Muscle of leg (tissue), 11 donors: ENCODE results near the gene MAST4. TPM values are rescaled to one million over a fixed set of nuclear protein-coding genes. Genes with fewer than 3 reads are reported as not detected.

Experiments used
- DNase-seq: peaks from one replicate; pipeline ENCODE4 v3.0.0; 2013
- H3K27ac ChIP-seq: one replicate; pipeline ENCODE4 v1.5.1; 2013; ENCODE audit warnings: mild to moderate bottlenecking, low read length, control low read depth
- H3K27me3 ChIP-seq: one replicate; pipeline ENCODE4 v1.6.1; 2013; ENCODE audit warnings: low read length; ENCODE audit not compliant: control insufficient read depth, insufficient read depth
- H3K36me3 ChIP-seq: one replicate; pipeline ENCODE4 v1.6.1; 2013; ENCODE audit warnings: low read length; ENCODE audit not compliant: control insufficient read depth, insufficient read depth
- H3K4me1 ChIP-seq: one replicate; pipeline ENCODE4 v1.6.1; 2013; ENCODE audit warnings: low read length; ENCODE audit not compliant: control insufficient read depth, insufficient read depth
- H3K4me3 ChIP-seq: one replicate; pipeline ENCODE4 v1.5.1; 2013; ENCODE audit warnings: low read length, control low read depth
- H3K9me3 ChIP-seq: replicated peaks from 2 replicates; pipeline ENCODE4 v1.6.1; 2013; ENCODE audit warnings: low read depth, low read length; ENCODE audit not compliant: control insufficient read depth
- WGBS: methylation state at CpG from one replicate; pipeline ENCODE4 v1.1.5; 2013; ENCODE audit warnings: missing lambda C conversion rate; ENCODE audit not compliant: insufficient coverage; 5-methylcytosine and 5-hydroxymethylcytosine counted together
- polyA plus RNA-seq, 8 donors: library from polyadenylated mRNA; unstranded; fragments of 120-200 nt; gene quantifications; one replicate each; pipeline versions ENCODE4 v1.2.1 to v1.2.3, GENCODE V29; 2013; ENCODE audit warnings: inconsistent platforms in 1 of 8, low replicate concordance in 1 of 8; ENCODE audit not compliant: insufficient read length in 8 of 8, insufficient read depth in 1 of 8
- total RNA-seq: library from RNA; stranded (reverse); fragments of 120-200 nt; gene quantifications from one replicate; pipeline ENCODE4 v1.2.4, GENCODE V29; 2013

MAST4 gene
- total and polyA plus RNA-seq, 9 donors, result 7.3 to 15.4 (median 10.9) TPM

GRCh38 chr5:66561256-66561990, 34.8 kb upstream of the MAST4 start:
- no peak for DNase-seq
- no peak overlapping the region for H3K4me3 ChIP-seq
- 100% methylated on average over 2 of the region's 6 CpGs for WGBS
- H3K36me3 ChIP-seq, result no peaks in the 10 kb centered on the region
- no peaks in the 10 kb centered on the region for H3K27me3 ChIP-seq
- H3K4me1 ChIP-seq, result no peaks in the 10 kb centered on the region
- H3K9me3 ChIP-seq, result no peaks in the 10 kb centered on the region
- H3K27ac ChIP-seq, result no peak overlapping the region

GRCh38 chr5:66565878-66566277, 30.3 kb upstream of the MAST4 start:
- no peak overlapping the region for H3K4me3 ChIP-seq
- no peaks in the 10 kb centered on the region for H3K9me3 ChIP-seq
- WGBS, result 83% methylated on average over 2 of the region's 2 CpGs
- no peaks in the 10 kb centered on the region for H3K36me3 ChIP-seq
- no peaks in the 10 kb centered on the region for H3K4me1 ChIP-seq
- H3K27ac ChIP-seq, result no peak overlapping the region
- H3K27me3 ChIP-seq, result no peaks in the 10 kb centered on the region
- no peak for DNase-seq

- Histone ChIP-seq H3K27me3 (no peaks in the 10 kb centered on the region), H3K27ac (no peak overlapping the region), H3K4me1 (no peaks in the 10 kb centered on the region), H3K9me3 (no peaks in the 10 kb centered on the region), H3K4me3 (no peak overlapping the region), H3K36me3 (no peaks in the 10 kb centered on the region)
- 100% methylated on average over 1 of the region's 3 CpGs for WGBS
- DNase-seq, result no peak
Observed at GRCh38 chr5:66567474-66567873, 28.7 kb upstream of the MAST4 start.

DNA sequence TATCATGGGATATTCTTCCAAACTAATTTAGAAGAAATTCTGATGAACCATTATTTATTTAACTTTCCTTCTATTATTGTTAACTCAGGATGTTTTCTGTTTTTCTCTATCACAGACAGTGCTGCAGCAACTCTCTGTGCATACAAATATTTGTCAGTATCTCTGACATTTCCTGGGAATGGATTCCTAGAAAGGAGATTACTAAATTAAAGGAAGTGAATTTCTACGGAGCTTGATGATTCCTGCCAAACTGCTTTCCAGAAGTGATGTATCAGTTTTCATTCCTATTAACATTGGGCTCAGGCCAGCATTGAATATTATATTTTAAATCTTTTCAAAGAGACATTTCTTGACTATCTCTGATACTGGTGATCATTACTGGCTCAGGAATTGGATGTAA, 26.0 kb upstream of the MAST4 start:
- Histone ChIP-seq H3K4me3 (no peak overlapping the region), H3K27me3 (no peaks in the 10 kb centered on the region), H3K36me3 (no peaks in the 10 kb centered on the region), H3K4me1 (no peaks in the 10 kb centered on the region), H3K27ac (no peak overlapping the region), H3K9me3 (no peaks in the 10 kb centered on the region)
- WGBS, result no CpG with 5 or more reads among the region's 1 CpG
- DNase-seq, result peak; percentile 47

DNA sequence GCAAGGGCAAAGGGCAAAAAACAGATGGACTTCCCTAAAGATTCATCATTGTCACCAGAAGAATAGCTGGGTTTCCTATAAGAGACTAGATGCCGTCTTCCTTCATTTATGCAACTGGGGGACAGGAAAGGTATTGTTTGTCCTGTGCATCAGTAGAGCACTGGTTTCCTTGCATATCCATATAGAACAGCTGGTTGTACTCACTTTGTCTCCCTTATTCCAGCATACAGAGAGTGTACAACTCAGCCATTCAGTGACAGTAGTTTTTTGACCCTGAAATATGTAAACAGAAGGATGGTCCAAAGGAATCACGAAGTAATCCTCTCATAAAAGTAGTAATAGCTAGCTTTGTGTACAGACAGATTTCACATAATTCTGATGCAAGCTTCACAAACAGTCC, 22.5 kb upstream of the MAST4 start:
- no CpG with 5 or more reads among the region's 2 CpGs for WGBS

GRCh38 chr5:66582499-66583165, 13.6 kb upstream of the MAST4 start:
- DNase-seq, result peak; percentile 31

More for the DNA sequence above, 22.5 kb upstream of the MAST4 start:
- Histone ChIP-seq H3K36me3 (no peaks in the 10 kb centered on the region), H3K4me3 (no peak overlapping the region), H3K9me3 (no peaks in the 10 kb centered on the region), H3K27me3 (no peaks in the 10 kb centered on the region), H3K4me1 (no peaks in the 10 kb centered on the region), H3K27ac (no peak overlapping the region)
- peak; percentile 27 for DNase-seq

DNA sequence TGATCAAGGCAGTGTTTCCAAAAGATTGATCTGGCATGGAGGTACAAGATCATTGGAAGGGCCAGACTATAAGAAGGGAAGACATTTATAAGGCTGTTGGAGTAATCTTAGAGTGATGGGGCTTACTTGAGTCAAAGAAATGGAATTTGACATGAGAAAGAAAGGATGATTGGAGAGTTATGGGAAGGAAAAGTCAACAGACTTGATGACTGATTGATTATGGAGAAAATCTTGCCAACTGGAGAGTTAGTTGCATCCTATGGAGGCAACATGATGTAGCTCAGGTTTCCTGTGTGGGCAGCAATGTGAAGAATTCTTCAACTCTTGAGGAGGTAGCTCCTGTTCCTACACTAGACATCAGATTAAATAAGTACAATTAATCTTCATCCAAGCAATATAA, 10.9 kb upstream of the MAST4 start:
- Histone ChIP-seq H3K27me3 (no peaks in the 10 kb centered on the region), H3K9me3 (no peaks in the 10 kb centered on the region), H3K4me1 (no peaks in the 10 kb centered on the region)

More at GRCh38 chr5:66582499-66583165, 13.6 kb upstream of the MAST4 start:
- Histone ChIP-seq H3K4me1 (no peaks in the 10 kb centered on the region), H3K9me3 (no peaks in the 10 kb centered on the region), H3K27ac (no peak overlapping the region), H3K4me3 (no peak overlapping the region), H3K36me3 (no peaks in the 10 kb centered on the region), H3K27me3 (no peaks in the 10 kb centered on the region)
- WGBS, result 72% methylated on average over 4 of the region's 5 CpGs

GRCh38 chr5:66587771-66588170, 8.4 kb upstream of the MAST4 start:
- 77% methylated on average over 3 of the region's 4 CpGs for WGBS
- Histone ChIP-seq H3K27ac (no peak overlapping the region), H3K27me3 (no peaks in the 10 kb centered on the region), H3K4me1 (no peaks in the 10 kb centered on the region), H3K9me3 (no peaks in the 10 kb centered on the region), H3K36me3 (no peaks in the 10 kb centered on the region), H3K4me3 (no peak overlapping the region)
- no peak for DNase-seq

More for the DNA sequence above, 10.9 kb upstream of the MAST4 start:
- DNase-seq, result no peak
- Histone ChIP-seq H3K27ac (no peak overlapping the region), H3K36me3 (no peaks in the 10 kb centered on the region), H3K4me3 (no peak overlapping the region)

GRCh38 chr5:66596636-66597182, 516 bp downstream of the MAST4 start:
- no peak overlapping the region for H3K27ac ChIP-seq

GRCh38 chr5:66597183-66597757, 1.1 kb downstream of the MAST4 start:
- H3K27me3 ChIP-seq, result peaks cover 41% of the 10 kb centered on the region
- H3K9me3 ChIP-seq, result no peaks in the 10 kb centered on the region
- H3K4me1 ChIP-seq, result peaks cover 11% of the 10 kb centered on the region
- H3K4me3 ChIP-seq, result peak overlapping the region; percentile 54
- H3K27ac ChIP-seq, result no peak overlapping the region
- WGBS, result under 1% methylated on average over 29 of the region's 35 CpGs
- peak; percentile 34 for DNase-seq
- H3K36me3 ChIP-seq, result no peaks in the 10 kb centered on the region

More at GRCh38 chr5:66596636-66597182, 516 bp downstream of the MAST4 start:
- no peaks in the 10 kb centered on the region for H3K36me3 ChIP-seq
- H3K4me1 ChIP-seq, result peaks cover 11% of the 10 kb centered on the region
- peaks cover 41% of the 10 kb centered on the region for H3K27me3 ChIP-seq
- no peaks in the 10 kb centered on the region for H3K9me3 ChIP-seq
- peak overlapping the region; percentile 54 for H3K4me3 ChIP-seq
- WGBS, result under 1% methylated on average over 53 of the region's 56 CpGs
- DNase-seq, result peak; percentile 13
